ENCODE measurements around the gene SLC3A2. TPM values are rescaled to one million over a fixed set of nuclear protein-coding genes. Genes with fewer than 3 reads are reported as not detected.
A peak's percentile ranks its signal among the peaks of the same experiment; 100 is the strongest.

SLC3A2 gene
- total RNA-seq, 6 experiments from 2014 or later, result 39.8 to 106 (median 63.0) TPM

DNA sequence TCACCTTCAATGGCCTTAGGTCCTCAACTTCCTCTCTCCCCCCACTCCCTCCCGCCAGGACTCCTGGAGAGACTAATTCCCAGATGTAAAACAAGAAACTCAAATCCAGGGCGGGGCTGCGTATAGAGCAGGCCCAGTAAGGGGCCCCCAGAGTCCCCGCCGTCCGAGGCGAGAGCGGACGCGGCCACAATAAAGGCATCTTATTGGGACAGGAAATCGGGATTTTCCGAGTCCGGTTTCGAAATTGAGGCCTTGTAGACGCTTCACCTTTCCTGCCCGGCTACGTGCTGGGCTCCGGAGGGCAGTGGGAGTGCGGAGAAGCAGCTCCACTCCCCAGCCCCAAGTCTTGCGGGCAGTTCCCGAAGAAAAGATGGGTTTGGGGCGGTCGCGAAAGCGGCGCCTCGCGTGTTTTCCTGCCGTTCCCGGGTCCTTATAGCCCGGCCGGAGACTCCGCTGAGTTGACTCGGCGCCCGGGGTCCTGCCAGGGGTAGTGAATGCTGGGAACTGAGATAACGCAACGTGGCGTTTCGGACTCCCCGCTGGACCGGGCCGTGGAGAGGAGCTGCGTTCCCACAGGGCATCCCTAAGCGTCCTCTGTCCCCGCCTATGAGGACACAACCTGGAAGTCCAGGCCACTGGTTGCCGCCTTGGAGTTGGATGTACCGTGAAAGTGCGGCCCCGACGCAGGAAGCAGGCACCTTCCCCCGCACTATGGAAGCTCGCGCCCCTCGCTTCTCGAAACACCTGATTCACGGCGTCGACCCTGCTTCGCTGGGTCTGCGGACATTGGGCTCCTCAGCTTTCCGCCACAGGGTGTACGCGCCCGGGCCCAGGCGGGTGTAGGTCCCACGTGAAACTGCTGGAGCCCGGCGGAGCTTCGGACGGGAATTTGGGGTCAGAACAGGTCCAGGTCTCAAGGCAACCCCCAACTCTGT, 45.3 kb downstream of the SLC3A2 start:
- Histone ChIP-seq H3K27me3 (peaks cover 0 to 28% of the 10 kb centered on the region in 2 donors), H3K27ac (no peak overlapping the region), H3K9me3 (no peaks in the 10 kb centered on the region), H3K4me3 (peak overlapping the region; percentile 9 to 29 (median 11)), H3K4me1 (peaks cover 0 to 14% (median 4%) of the 10 kb centered on the region in 4 donors), H3K36me3 (no peaks in the 10 kb centered on the region)
- intact Hi-C loops (cut with DNase I), result no loop called here
- no peak for TF ChIP-seq CTCF (IDR thresholded peaks at IDR 0.05)
- TF ChIP-seq POLR2A (IDR thresholded peaks at IDR 0.05), result no peak
- 4% methylated on average over 44 of the region's 71 CpGs for WGBS (ENCODE audit: insufficient coverage, low coverage, low lambda C conversion rate, missing lambda C conversion rate)
- DNase-seq, result no peak
- peak in 3 of 4 donors; percentile 51 to 56 (median 51) for ATAC-seq

DNA sequence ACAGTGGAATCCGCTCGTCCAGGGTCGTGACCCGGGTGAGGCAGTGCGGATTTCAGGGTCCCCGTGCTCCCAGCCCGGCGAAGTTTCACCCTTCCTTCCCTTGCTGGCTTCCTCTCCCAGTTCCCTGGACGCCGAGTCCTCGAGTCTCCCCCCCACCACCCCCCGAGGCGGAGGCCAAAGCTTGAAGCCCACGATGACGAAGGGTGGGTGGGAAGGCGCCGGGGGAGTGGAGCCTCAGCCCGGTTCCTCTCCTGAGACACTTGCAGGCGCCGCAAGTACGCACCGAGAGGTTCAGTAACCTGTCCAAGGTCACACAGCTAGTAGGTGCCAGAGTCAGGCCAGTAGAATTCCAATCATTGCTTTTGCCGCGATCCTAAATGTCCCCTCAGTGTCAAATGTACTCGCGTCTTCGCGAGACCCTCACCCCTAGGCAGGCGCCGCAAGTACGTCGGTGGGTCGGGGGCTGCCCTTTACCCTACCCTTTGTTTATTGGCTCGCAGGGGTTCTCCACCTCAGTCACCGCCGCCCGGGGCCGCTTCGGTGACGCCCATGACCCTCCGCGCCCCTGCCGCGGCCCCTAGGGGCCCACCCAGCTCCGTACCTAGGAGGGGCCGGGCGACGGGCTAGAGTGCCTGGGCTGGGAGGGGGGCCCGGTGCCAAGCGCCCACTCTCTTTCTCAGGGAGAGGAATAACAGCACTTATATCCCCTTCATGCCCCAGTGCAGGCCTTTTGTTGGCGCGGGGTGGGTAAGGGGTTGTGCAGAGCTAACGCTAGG, 46.2 kb downstream of the SLC3A2 start:
- peak in 1 of 4 donors; percentile 5 for ATAC-seq
- Histone ChIP-seq H3K36me3 (no peaks in the 10 kb centered on the region), H3K9me3 (no peaks in the 10 kb centered on the region), H3K4me3 (no peak overlapping the region), H3K4me1 (peaks cover 0 to 14% (median 4%) of the 10 kb centered on the region in 4 donors), H3K27ac (no peak overlapping the region), H3K27me3 (peaks cover 0 to 28% of the 10 kb centered on the region in 2 donors)
- intact Hi-C loops (cut with DNase I), result no loop called here
- 8% methylated on average over 26 of the region's 53 CpGs for WGBS (ENCODE audit: insufficient coverage, low coverage, low lambda C conversion rate, missing lambda C conversion rate)
- no peak for DNase-seq
- TF ChIP-seq CTCF (IDR thresholded peaks at IDR 0.05) (no peak), POLR2A (IDR thresholded peaks at IDR 0.05) (no peak)

GRCh38 chr11:62928011-62928410, 47.3 kb downstream of the SLC3A2 start:
- no peak overlapping the region for H3K4me3 ChIP-seq
- TF ChIP-seq CTCF (IDR thresholded peaks at IDR 0.05) (no peak), POLR2A (IDR thresholded peaks at IDR 0.05) (no peak)
- H3K9me3 ChIP-seq, result no peaks in the 10 kb centered on the region
- DNase-seq (no peak), ATAC-seq (no peak)
- peaks cover 0 to 28% of the 10 kb centered on the region in 2 donors for H3K27me3 ChIP-seq
- H3K36me3 ChIP-seq, result no peaks in the 10 kb centered on the region
- intact Hi-C loops (cut with DNase I), result no loop called here
- H3K4me1 ChIP-seq, result peaks cover 0 to 14% (median 4%) of the 10 kb centered on the region in 4 donors
- 35% methylated on average over 11 of the region's 13 CpGs for WGBS (ENCODE audit: insufficient coverage, low coverage, low lambda C conversion rate, missing lambda C conversion rate)
- H3K27ac ChIP-seq, result no peak overlapping the region

DNA sequence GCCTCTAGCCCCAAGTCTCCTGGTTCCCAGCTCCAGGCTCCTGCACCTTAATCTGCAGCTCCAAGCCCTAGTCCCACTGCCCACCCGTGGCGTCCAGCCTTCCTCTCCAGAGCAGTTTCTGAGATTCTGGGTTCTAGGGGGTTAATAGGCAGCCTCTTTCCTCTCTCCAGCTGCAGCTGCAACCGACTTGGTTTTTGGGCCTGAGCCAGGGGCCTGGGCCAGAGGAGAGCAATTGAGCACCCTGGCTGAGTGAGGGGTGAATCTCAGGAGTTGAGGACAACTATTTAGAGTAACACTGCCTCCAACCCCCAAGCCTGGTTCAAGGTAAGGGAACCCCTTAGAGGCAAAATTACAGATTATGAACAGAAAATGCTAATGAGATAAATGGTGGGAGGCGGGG, 49.5 kb downstream of the SLC3A2 start:
- intact Hi-C loops (cut with DNase I), result no loop called here
- Histone ChIP-seq H3K27me3 (peaks cover 0 to 22% of the 10 kb centered on the region in 2 donors), H3K4me1 (peaks cover 0 to 11% (median 0%) of the 10 kb centered on the region in 4 donors), H3K27ac (no peak overlapping the region), H3K4me3 (no peak overlapping the region), H3K36me3 (no peaks in the 10 kb centered on the region), H3K9me3 (no peaks in the 10 kb centered on the region)
- no peak for DNase-seq
- TF ChIP-seq CTCF (IDR thresholded peaks at IDR 0.05), result no peak
- no peak for TF ChIP-seq POLR2A (IDR thresholded peaks at IDR 0.05)
- ATAC-seq, result no peak
- 80% methylated on average over 3 of the region's 4 CpGs for WGBS (ENCODE audit: insufficient coverage, low coverage, low lambda C conversion rate, missing lambda C conversion rate)
